Liver (tissue), 9 donors: ENCODE results near the gene ADGRD1. TPM values are rescaled to one million over a fixed set of nuclear protein-coding genes. Genes with fewer than 3 reads are reported as not detected.

Source experiments
- DNase-seq: peaks from one replicate; pipeline ENCODE4 v3.0.0-alpha.2; 2017; ENCODE audit warnings: low spot score
- H3K27ac ChIP-seq, 2 donors: one replicate each; pipeline ENCODE4 v1.7.0; 2013; ENCODE audit warnings: inconsistent platforms in 2 of 2, low read length in 2 of 2, control low read depth in 1 of 2, low read depth in 1 of 2, mild to moderate bottlenecking in 1 of 2
- H3K27me3 ChIP-seq, 4 donors: one replicate each; pipeline versions ENCODE4 v1.6.1 to v1.7.0; 2013; ENCODE audit warnings: low read length in 3 of 4, inconsistent platforms in 1 of 4, mild to moderate bottlenecking in 1 of 4, moderate library complexity in 1 of 4; ENCODE audit not compliant: control insufficient read depth in 4 of 4, insufficient read depth in 4 of 4
- H3K36me3 ChIP-seq, 4 donors: one replicate each; pipeline versions ENCODE4 v1.6.1 to v1.7.0; 2013; ENCODE audit warnings: low read length in 3 of 4, mild to moderate bottlenecking in 3 of 4, low read depth in 1 of 4, moderate library complexity in 1 of 4; ENCODE audit not compliant: control insufficient read depth in 4 of 4, insufficient read depth in 3 of 4
- H3K4me1 ChIP-seq, 4 donors: one replicate each; pipeline versions ENCODE4 v1.6.1 to v1.7.0; 2013; ENCODE audit warnings: low read length in 3 of 4, mild to moderate bottlenecking in 3 of 4, moderate library complexity in 1 of 4; ENCODE audit not compliant: control insufficient read depth in 4 of 4, insufficient read depth in 4 of 4
- H3K4me3 ChIP-seq, 3 donors: one replicate each; pipeline versions ENCODE4 v1.6.1 to v1.7.0; 2013; ENCODE audit warnings: low read length in 3 of 3, control low read depth in 1 of 3, low read depth in 1 of 3, mild to moderate bottlenecking in 1 of 3
- H3K9ac ChIP-seq, 2 donors: one replicate each; pipeline ENCODE4 v1.7.0; 2013; ENCODE audit warnings: low read length in 2 of 2, mild to moderate bottlenecking in 2 of 2, moderate library complexity in 2 of 2, control low read depth in 1 of 2, low read depth in 1 of 2
- H3K9me3 ChIP-seq, 4 donors: one replicate each; pipeline versions ENCODE4 v1.6.1 to v1.7.0; 2013; ENCODE audit warnings: low read length in 3 of 4; ENCODE audit not compliant: control insufficient read depth in 4 of 4
- EGR1 ChIP-seq, 2 donors: IDR thresholded peaks; 2 replicates each; pipeline ENCODE4 v1.6.1; 2016 to 2018; ENCODE audit warnings: antibody characterized with exemption in 2 of 2, low read depth in 2 of 2
- FOXA1 ChIP-seq: IDR thresholded peaks from 2 replicates; pipeline ENCODE4 v1.6.1; 2016; ENCODE audit warnings: antibody characterized with exemption
- FOXA2 ChIP-seq: IDR thresholded peaks from 2 replicates; pipeline ENCODE4 v1.6.1; 2016; ENCODE audit warnings: antibody characterized with exemption
- GABPA ChIP-seq, 2 donors: IDR thresholded peaks in 1 of 2; conservative IDR thresholded peaks in 1 of 2; 2 replicates each; pipeline ENCODE4 v1.6.1; 2016; ENCODE audit warnings: antibody characterized with exemption in 2 of 2, mild to moderate bottlenecking in 1 of 2, moderate library complexity in 1 of 2
- HNF4A ChIP-seq, 2 donors: conservative IDR thresholded peaks; 2 replicates each; pipeline ENCODE4 v1.6.1; 2016; ENCODE audit warnings: antibody characterized with exemption in 2 of 2, mild to moderate bottlenecking in 2 of 2
- HNF4G ChIP-seq: IDR thresholded peaks from 2 replicates; pipeline ENCODE4 v1.6.1; 2016; ENCODE audit warnings: antibody characterized with exemption
- JUND ChIP-seq, 2 donors: IDR thresholded peaks; 2 replicates each; pipeline ENCODE4 v1.6.1; 2016; ENCODE audit warnings: antibody characterized with exemption in 2 of 2
- NR2F2 ChIP-seq: IDR thresholded peaks from 2 replicates; pipeline ENCODE4 v1.6.1; 2016; ENCODE audit warnings: antibody characterized with exemption
- RXRA ChIP-seq, 2 donors: IDR thresholded peaks; 2 replicates each; pipeline ENCODE4 v1.6.1; 2017 to 2018; ENCODE audit warnings: antibody characterized with exemption in 2 of 2, mild to moderate bottlenecking in 1 of 2
- TAF1 ChIP-seq: conservative IDR thresholded peaks from 2 replicates; pipeline ENCODE4 v1.6.1; 2016; ENCODE audit warnings: antibody characterized with exemption, mild to moderate bottlenecking
- YY1 ChIP-seq: IDR thresholded peaks from 2 replicates; pipeline ENCODE4 v1.6.1; 2016; ENCODE audit warnings: antibody characterized with exemption, mild to moderate bottlenecking
- WGBS: extraction: QIAGEN DNeasy Blood & Tissue Kit; methylation state at CpG from one replicate; pipeline ENCODE4 v1.1.7; 2013; 5-methylcytosine and 5-hydroxymethylcytosine counted together
- polyA plus RNA-seq, 2 donors: library from polyadenylated mRNA; stranded (reverse) in 1 of 2; unstranded in 1 of 2; fragments of 200-250 nt in 1 of 2; fragments of >200 nt in 1 of 2; fragmentation: Nextera tagmentation in 1 of 2; extraction: Ambion mirVana in 1 of 2; gene quantifications; one replicate each; pipeline versions ENCODE4 v1.2.1 to v1.2.3, GENCODE V29; 2013 to 2015
- total RNA-seq, 2 donors: library from RNA; depleted of rRNA; stranded (reverse); fragments of >200 nt; gene quantifications; one replicate each; pipeline ENCODE4 v1.2.3, GENCODE V29; 2014
- TF ChIP-seq, protein P1 (sequence below): fragments of 150-350 bp; IDR thresholded peaks from 2 replicates; pipeline ENCODE4 v1.5.1; 2017; ENCODE audit warnings: improper control_type of control experiment, low read depth, low read length; ENCODE audit not compliant: missing input control
- TF ChIP-seq, protein P2 (sequence below): IDR thresholded peaks from 2 replicates; pipeline ENCODE4 v1.6.1; 2016; ENCODE audit warnings: antibody characterized with exemption, mild to moderate bottlenecking
- donor health status: healthy.
- donor health status: healthy.
- donor health status: healthy.
- donor health status: healthy.
- donor health status: healthy.

The ADGRD1 gene
- total and polyA plus RNA-seq, 4 donors, result 2.7 to 7.1 (median 4.6) TPM

- Histone ChIP-seq H3K9ac (no peak overlapping the region), H3K4me3 (no peak overlapping the region), H3K27ac (no peak overlapping the region), H3K27me3 (no peaks in the 10 kb centered on the region), H3K36me3 (no peaks in the 10 kb centered on the region), H3K9me3 (no peaks in the 10 kb centered on the region), H3K4me1 (no peaks in the 10 kb centered on the region)
- no peak for TF ChIP-seq NR2F2
- TF ChIP-seq, protein P1, sequence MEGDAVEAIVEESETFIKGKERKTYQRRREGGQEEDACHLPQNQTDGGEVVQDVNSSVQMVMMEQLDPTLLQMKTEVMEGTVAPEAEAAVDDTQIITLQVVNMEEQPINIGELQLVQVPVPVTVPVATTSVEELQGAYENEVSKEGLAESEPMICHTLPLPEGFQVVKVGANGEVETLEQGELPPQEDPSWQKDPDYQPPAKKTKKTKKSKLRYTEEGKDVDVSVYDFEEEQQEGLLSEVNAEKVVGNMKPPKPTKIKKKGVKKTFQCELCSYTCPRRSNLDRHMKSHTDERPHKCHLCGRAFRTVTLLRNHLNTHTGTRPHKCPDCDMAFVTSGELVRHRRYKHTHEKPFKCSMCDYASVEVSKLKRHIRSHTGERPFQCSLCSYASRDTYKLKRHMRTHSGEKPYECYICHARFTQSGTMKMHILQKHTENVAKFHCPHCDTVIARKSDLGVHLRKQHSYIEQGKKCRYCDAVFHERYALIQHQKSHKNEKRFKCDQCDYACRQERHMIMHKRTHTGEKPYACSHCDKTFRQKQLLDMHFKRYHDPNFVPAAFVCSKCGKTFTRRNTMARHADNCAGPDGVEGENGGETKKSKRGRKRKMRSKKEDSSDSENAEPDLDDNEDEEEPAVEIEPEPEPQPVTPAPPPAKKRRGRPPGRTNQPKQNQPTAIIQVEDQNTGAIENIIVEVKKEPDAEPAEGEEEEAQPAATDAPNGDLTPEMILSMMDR, result no peak
- TF ChIP-seq FOXA1, result no peak
- no peak for TF ChIP-seq HNF4G
- TF ChIP-seq JUND (IDR thresholded peaks at IDR 0.05), result no peak
- TF ChIP-seq RXRA (IDR thresholded peaks at IDR 0.05), result no peak
- 83% methylated on average over 19 of the region's 19 CpGs for WGBS
- no peak for DNase-seq
Observed at GRCh38 chr12:131135786-131136538, 182.3 kb downstream of the ADGRD1 start.

- no peak overlapping the region for H3K27ac ChIP-seq
- H3K27me3 ChIP-seq, result no peaks in the 10 kb centered on the region
- 95% methylated on average over 13 of the region's 13 CpGs for WGBS
- no peak overlapping the region for H3K4me3 ChIP-seq
- H3K9me3 ChIP-seq, result no peaks in the 10 kb centered on the region
- no peaks in the 10 kb centered on the region for H3K4me1 ChIP-seq
- TF ChIP-seq HNF4G (no peak), EGR1 (IDR thresholded peaks at IDR 0.05; ENCODE audit: low read depth in 2 of 2) (no peak), HNF4A (conservative IDR thresholded peaks at IDR 0.05) (no peak), FOXA1 (no peak), TAF1 (no peak), YY1 (no peak), FOXA2 (no peak), NR2F2 (no peak), GABPA (IDR thresholded peaks at IDR 0.05 in 1 of 2, conservative IDR thresholded peaks at IDR 0.05 in 1 of 2) (no peak), JUND (IDR thresholded peaks at IDR 0.05) (no peak)
- TF ChIP-seq, protein P1, result no peak
- TF ChIP-seq, protein P2, sequence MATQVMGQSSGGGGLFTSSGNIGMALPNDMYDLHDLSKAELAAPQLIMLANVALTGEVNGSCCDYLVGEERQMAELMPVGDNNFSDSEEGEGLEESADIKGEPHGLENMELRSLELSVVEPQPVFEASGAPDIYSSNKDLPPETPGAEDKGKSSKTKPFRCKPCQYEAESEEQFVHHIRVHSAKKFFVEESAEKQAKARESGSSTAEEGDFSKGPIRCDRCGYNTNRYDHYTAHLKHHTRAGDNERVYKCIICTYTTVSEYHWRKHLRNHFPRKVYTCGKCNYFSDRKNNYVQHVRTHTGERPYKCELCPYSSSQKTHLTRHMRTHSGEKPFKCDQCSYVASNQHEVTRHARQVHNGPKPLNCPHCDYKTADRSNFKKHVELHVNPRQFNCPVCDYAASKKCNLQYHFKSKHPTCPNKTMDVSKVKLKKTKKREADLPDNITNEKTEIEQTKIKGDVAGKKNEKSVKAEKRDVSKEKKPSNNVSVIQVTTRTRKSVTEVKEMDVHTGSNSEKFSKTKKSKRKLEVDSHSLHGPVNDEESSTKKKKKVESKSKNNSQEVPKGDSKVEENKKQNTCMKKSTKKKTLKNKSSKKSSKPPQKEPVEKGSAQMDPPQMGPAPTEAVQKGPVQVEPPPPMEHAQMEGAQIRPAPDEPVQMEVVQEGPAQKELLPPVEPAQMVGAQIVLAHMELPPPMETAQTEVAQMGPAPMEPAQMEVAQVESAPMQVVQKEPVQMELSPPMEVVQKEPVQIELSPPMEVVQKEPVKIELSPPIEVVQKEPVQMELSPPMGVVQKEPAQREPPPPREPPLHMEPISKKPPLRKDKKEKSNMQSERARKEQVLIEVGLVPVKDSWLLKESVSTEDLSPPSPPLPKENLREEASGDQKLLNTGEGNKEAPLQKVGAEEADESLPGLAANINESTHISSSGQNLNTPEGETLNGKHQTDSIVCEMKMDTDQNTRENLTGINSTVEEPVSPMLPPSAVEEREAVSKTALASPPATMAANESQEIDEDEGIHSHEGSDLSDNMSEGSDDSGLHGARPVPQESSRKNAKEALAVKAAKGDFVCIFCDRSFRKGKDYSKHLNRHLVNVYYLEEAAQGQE, result no peak
- H3K9ac ChIP-seq, result no peak overlapping the region
- DNase-seq, result no peak
- H3K36me3 ChIP-seq, result no peaks in the 10 kb centered on the region
Observed at GRCh38 chr12:131136539-131136872, 182.8 kb downstream of the ADGRD1 start.
